Measurements from ENCODE around the gene ABCC11.

- TF ChIP-seq, protein P1, sequence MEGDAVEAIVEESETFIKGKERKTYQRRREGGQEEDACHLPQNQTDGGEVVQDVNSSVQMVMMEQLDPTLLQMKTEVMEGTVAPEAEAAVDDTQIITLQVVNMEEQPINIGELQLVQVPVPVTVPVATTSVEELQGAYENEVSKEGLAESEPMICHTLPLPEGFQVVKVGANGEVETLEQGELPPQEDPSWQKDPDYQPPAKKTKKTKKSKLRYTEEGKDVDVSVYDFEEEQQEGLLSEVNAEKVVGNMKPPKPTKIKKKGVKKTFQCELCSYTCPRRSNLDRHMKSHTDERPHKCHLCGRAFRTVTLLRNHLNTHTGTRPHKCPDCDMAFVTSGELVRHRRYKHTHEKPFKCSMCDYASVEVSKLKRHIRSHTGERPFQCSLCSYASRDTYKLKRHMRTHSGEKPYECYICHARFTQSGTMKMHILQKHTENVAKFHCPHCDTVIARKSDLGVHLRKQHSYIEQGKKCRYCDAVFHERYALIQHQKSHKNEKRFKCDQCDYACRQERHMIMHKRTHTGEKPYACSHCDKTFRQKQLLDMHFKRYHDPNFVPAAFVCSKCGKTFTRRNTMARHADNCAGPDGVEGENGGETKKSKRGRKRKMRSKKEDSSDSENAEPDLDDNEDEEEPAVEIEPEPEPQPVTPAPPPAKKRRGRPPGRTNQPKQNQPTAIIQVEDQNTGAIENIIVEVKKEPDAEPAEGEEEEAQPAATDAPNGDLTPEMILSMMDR (IDR thresholded peaks at IDR 0.05) = no peak
- TF ChIP-seq HOXA7 (CRISPR knock-in tag; IDR thresholded peaks at IDR 0.05) (no peak), HDAC2 (IDR thresholded peaks at IDR 0.05) (no peak), EHMT2 (IDR thresholded peaks at IDR 0.05; ENCODE audit: low read depth) (no peak), RCOR1 (IDR thresholded peaks at IDR 0.05; ENCODE audit: low read depth, low read length) (no peak), POLR2A (IDR thresholded peaks at IDR 0.05; ENCODE audit: low read length) (no peak), CBX8 (IDR thresholded peaks at IDR 0.05) (no peak), CHD2 (IDR thresholded peaks at IDR 0.05; ENCODE audit: low read length, partially characterized antibody) (no peak), JUNB (IDR thresholded peaks at IDR 0.05) (no peak)
- TF ChIP-seq, protein P2, sequence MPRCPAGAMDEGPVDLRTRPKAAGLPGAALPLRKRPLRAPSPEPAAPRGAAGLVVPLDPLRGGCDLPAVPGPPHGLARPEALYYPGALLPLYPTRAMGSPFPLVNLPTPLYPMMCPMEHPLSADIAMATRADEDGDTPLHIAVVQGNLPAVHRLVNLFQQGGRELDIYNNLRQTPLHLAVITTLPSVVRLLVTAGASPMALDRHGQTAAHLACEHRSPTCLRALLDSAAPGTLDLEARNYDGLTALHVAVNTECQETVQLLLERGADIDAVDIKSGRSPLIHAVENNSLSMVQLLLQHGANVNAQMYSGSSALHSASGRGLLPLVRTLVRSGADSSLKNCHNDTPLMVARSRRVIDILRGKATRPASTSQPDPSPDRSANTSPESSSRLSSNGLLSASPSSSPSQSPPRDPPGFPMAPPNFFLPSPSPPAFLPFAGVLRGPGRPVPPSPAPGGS (IDR thresholded peaks at IDR 0.05) = no peak
Measured at GRCh38 chr16:48152226-48152625, 95.1 kb downstream of the ABCC11 start.
